ENCODE measurements around the gene DYSF. TPM values are rescaled to one million over a fixed set of nuclear protein-coding genes. Genes with fewer than 3 reads are reported as not detected.
A peak's percentile ranks its signal among the peaks of the same experiment; 100 is the strongest.

The DYSF gene
- polyA plus RNA-seq, 1 of the 3 experiments (the other 2 are of a cell fraction) = 0.10 TPM

- TF ChIP-seq CTCF (IDR thresholded peaks at IDR 0.05) (no peak), YY1 (IDR thresholded peaks at IDR 0.05; ENCODE audit: low read depth) (no peak), RXRA (IDR thresholded peaks at IDR 0.05; ENCODE audit: borderline replicate concordance, low read depth) (peak; percentile 71; the same call in 1 of the 2 replicates), GABPA (IDR thresholded peaks at IDR 0.05; ENCODE audit: low read depth) (no peak), REST (IDR thresholded peaks at IDR 0.05; ENCODE audit: low read depth, low read length) (no peak), MXI1 (IDR thresholded peaks at IDR 0.05; ENCODE audit: low read depth, low read length) (no peak), JUND (IDR thresholded peaks at IDR 0.05) (no peak; the same call in 1 of the 2 replicates)
Measured at GRCh38 chr2:71716697-71717624, 263.6 kb downstream of the DYSF start (continued).

- WGBS (ENCODE audit: low lambda C conversion rate) = no CpG with 5 or more reads among the region's 1 CpG
- H4K20me1 ChIP-seq (ENCODE audit: insufficient read depth) = no peaks in the 10 kb centered on the region
- DNase-seq = no peak
- H3K27ac ChIP-seq (ENCODE audit: low read depth in 2 of 2, low read length in 1 of 2) = no peak overlapping the region
- no peak overlapping the region for H2AFZ ChIP-seq (ENCODE audit: low read depth)
- peaks cover 0 to 3% of the 10 kb centered on the region in 2 experiments; a peak in 1 of 4 replicates for H3K4me1 ChIP-seq (ENCODE audit: control insufficient read depth in 1 of 2, insufficient read depth in 2 of 2, low read depth in 1 of 2, low read length in 1 of 2)
- no peak overlapping the region for H3K9ac ChIP-seq
- H3K9me2 ChIP-seq = no peaks in the 10 kb centered on the region
- no peak overlapping the region for H3K4me3 ChIP-seq (ENCODE audit: low read depth in 2 of 2, low read length in 1 of 2)
- no peaks in the 10 kb centered on the region for H3K79me2 ChIP-seq (ENCODE audit: insufficient read depth)
- H3K36me3 ChIP-seq (replicated peaks in 1 of 2; ENCODE audit: control insufficient read depth in 1 of 2, insufficient read depth in 2 of 2, low read length in 1 of 2) = no peaks in the 10 kb centered on the region
- no peaks in the 10 kb centered on the region for H3F3A ChIP-seq (replicated peaks; ENCODE audit: insufficient read depth)
- H3K4me2 ChIP-seq = no peak overlapping the region
- ChIA-PET CTCF (interaction anchor here (1.4 kb wide), 1 partner anchor 10 kb away, joined by 3 read pairs; no protein-coding TSS in a partner anchor), POLR2A (no interaction called here)
- no peaks in the 10 kb centered on the region for H3K9me3 ChIP-seq
- no peaks in the 10 kb centered on the region for H3K27me3 ChIP-seq (ENCODE audit: insufficient read depth)
- TF ChIP-seq SIN3A (IDR thresholded peaks at IDR 0.05; ENCODE audit: borderline replicate concordance, low read depth, low read length) = no peak
- TF ChIP-seq REST (IDR thresholded peaks at IDR 0.05; ENCODE audit: low read depth, low read length) = no peak
- no peak for TF ChIP-seq FOXJ3 (CRISPR knock-in tag; IDR thresholded peaks at IDR 0.05)
- no peak for TF ChIP-seq TCF12 (IDR thresholded peaks at IDR 0.05)
- no peak for TF ChIP-seq RCOR1 (IDR thresholded peaks at IDR 0.05; ENCODE audit: low read length)
- no peak for TF ChIP-seq TEAD4 (IDR thresholded peaks at IDR 0.05; ENCODE audit: borderline replicate concordance, insufficient read depth)
- TF ChIP-seq PBX3 (IDR thresholded peaks at IDR 0.05) = no peak
Measured at GRCh38 chr2:71718686-71719085, 265.3 kb downstream of the DYSF start.
